Measurements from ENCODE around the gene GTPBP8. TPM values are rescaled to one million over a fixed set of nuclear protein-coding genes. Genes with fewer than 3 reads are reported as not detected.
A peak's percentile ranks its signal among the peaks of the same experiment; 100 is the strongest.

Gene GTPBP8
- total and polyA plus RNA-seq, 2 of the 13 experiments (the other 11 are each of a cell fraction or from before 2014, with no cell fraction given), result 12.5 to 16.7 TPM

- TF ChIP-seq E2F5 (CRISPR knock-in tag; conservative IDR thresholded peaks at IDR 0.05) (no peak), ZNF841 (CRISPR knock-in tag; IDR thresholded peaks at IDR 0.05; ENCODE audit: borderline replicate concordance) (no peak), ZSCAN25 (CRISPR knock-in tag; IDR thresholded peaks at IDR 0.05) (peak; percentile 77), ZNF207 (IDR thresholded peaks at IDR 0.05; ENCODE audit: borderline replicate concordance) (no peak), ZNF513 (CRISPR knock-in tag; conservative IDR thresholded peaks at IDR 0.05) (no peak), PRDM4 (CRISPR knock-in tag; IDR thresholded peaks at IDR 0.05; ENCODE audit: borderline replicate concordance) (no peak), MNT (IDR thresholded peaks at IDR 0.05) (no peak), ONECUT2 (CRISPR knock-in tag; IDR thresholded peaks at IDR 0.05) (0 out of 2 replicates have a peak, but pooled peaks have one; percentile 59), ZNF260 (CRISPR knock-in tag; IDR thresholded peaks at IDR 0.05; ENCODE audit: borderline replicate concordance, low read depth) (no peak), LCORL (IDR thresholded peaks at IDR 0.05) (no peak), LCORL (CRISPR knock-in tag; IDR thresholded peaks at IDR 0.05) (0 out of 2 replicates have a peak, but pooled peaks have one; percentile 1), PHF20 (CRISPR knock-in tag; IDR thresholded peaks at IDR 0.05) (peak; percentile 86), AGO1 (IDR thresholded peaks at IDR 0.05; ENCODE audit: low read depth, low read length, poor library complexity, severe bottlenecking) (peak; percentile 18), ZNF652 (CRISPR knock-in tag; IDR thresholded peaks at IDR 0.05; ENCODE audit: borderline replicate concordance, low read depth) (no peak), ARHGAP35 (CRISPR knock-in tag; IDR thresholded peaks at IDR 0.05; ENCODE audit: borderline replicate concordance) (peak; percentile 78; the same call in 1 of the 2 replicates)
Measured at GRCh38 chr3:112990672-112991602, at the start of gene GTPBP8 (continued).
